Esophagus squamous epithelium (tissue), 5 donors: ENCODE data around the gene COQ2. TPM values are rescaled to one million over a fixed set of nuclear protein-coding genes. Genes with fewer than 3 reads are reported as not detected.

Source experiments
- DNase-seq: peaks from one replicate; lab custom pipeline; 2025; lab: John Stamatoyannopoulos, UW
- H3K27ac ChIP-seq, 4 donors: fragments of 200-600 bp; sonication (generic); one replicate each; pipeline ENCODE4 v1.5.1; 2016 to 2019; ENCODE audit warnings: mild to moderate bottlenecking in 1 of 4
- H3K27me3 ChIP-seq, 4 donors: fragments of 200-600 bp; sonication (generic); 1 replicate in 3 of 4; 2 replicates in 1 of 4; pipeline versions ENCODE4 v1.5.1 to v1.6.0; 2017 to 2021; ENCODE audit warnings: antibody characterized with exemption in 1 of 4
- H3K36me3 ChIP-seq, 3 donors: fragments of 200-600 bp; sonication (generic); one replicate each; pipeline ENCODE4 v1.5.1; 2016 to 2019
- H3K4me1 ChIP-seq, 3 donors: fragments of 200-600 bp; sonication (generic); one replicate each; pipeline ENCODE4 v1.5.1; 2017 to 2019
- H3K4me3 ChIP-seq, 4 donors: fragments of 200-600 bp; sonication (generic); 1 replicate in 3 of 4; 2 replicates in 1 of 4; pipeline ENCODE4 v1.5.1; 2016 to 2019; ENCODE audit warnings: mild to moderate bottlenecking in 2 of 4, moderate library complexity in 1 of 4
- H3K9me3 ChIP-seq, 3 donors: fragments of 200-600 bp; sonication (generic); one replicate each; pipeline ENCODE4 v1.5.1; 2016 to 2019
- CTCF ChIP-seq, 6 experiments: fragments of 450-650 bp in 4 of 6; fragments of 200-600 bp in 2 of 6; sonication (generic) in 2 of 6; IDR thresholded peaks; one replicate each; pipeline ENCODE4 v1.5.1; 2016 to 2019; ENCODE audit warnings: antibody characterized with exemption in 6 of 6, mild to moderate bottlenecking in 4 of 6, moderate library complexity in 4 of 6
- POLR2A ChIP-seq, 4 donors: fragments of 450-650 bp; IDR thresholded peaks; one replicate each; pipeline ENCODE4 v1.6.1; 2017; ENCODE audit warnings: antibody characterized with exemption in 4 of 4, mild to moderate bottlenecking in 4 of 4, moderate library complexity in 3 of 4
- intact Hi-C: fragments of 100-400 bp; cut with DNase I; formaldehyde crosslinking; loops from one replicate; pipeline ENCODE4 v1.15.0; 2022
- small RNA-seq, 4 donors: library from RNA; depleted of rRNA; stranded (forward); fragments of <200 nt; gene quantifications; one replicate each; pipeline ENCODE3, GENCODE V24; 2016
- total RNA-seq, 4 donors: library from RNA; depleted of rRNA; stranded (reverse); fragments of >200 nt; gene quantifications; one replicate each; pipeline ENCODE4 v1.1.0, GENCODE V29; 2016
- donor health status: DM: yes; HTN: yes; CAD: no.

COQ2 gene
- total RNA-seq, 4 donors from 2014 or later, result 10.7 to 17.3 (median 13.9) TPM

- Histone ChIP-seq H3K36me3 (no peaks in the 10 kb centered on the region), H3K9me3 (no peaks in the 10 kb centered on the region), H3K27me3 (no peaks in the 10 kb centered on the region), H3K27ac (peak overlapping the region in 3 of 4 donors; percentile 67 to 85 (median 79)), H3K4me1 (peaks cover 27 to 84% (median 31%) of the 10 kb centered on the region in 3 donors), H3K4me3 (no peak overlapping the region)
- intact Hi-C loops, result no loop called here
- TF ChIP-seq CTCF (IDR thresholded peaks at IDR 0.05), result no peak
- TF ChIP-seq POLR2A (IDR thresholded peaks at IDR 0.05), result no peak
- no peak for DNase-seq
Observed at GRCh38 chr4:83214079-83214478, 70.5 kb downstream of the COQ2 start.

Small RNA genes within 50 kb of the gene (small RNA-seq; reads per million reads assigned to genes)
- 0 reads per million in 4 donors for gene AC114781.3

Other genes starting within 250 kb of the COQ2 start
- gene COPS4, start 249.6 kb downstream of the COQ2 start, total RNA-seq, result 10 to 100 TPM; 22.5 to 56.8 (median 39.9) TPM
- 100 to 1,000 TPM in 1 of 4 donors, 10 to 100 TPM in 3; 17.6 to 130 (median 72.1) TPM for gene PLAC8, start 170.1 kb downstream of the COQ2 start, total RNA-seq
- 10 to 100 TPM in 2 of 4 donors, 1 to 10 TPM in 2; 3.6 to 12.5 (median 8.5) TPM for gene HPSE, start 50.0 kb upstream of the COQ2 start, total RNA-seq
- gene HELQ, start 171.0 kb upstream of the COQ2 start, total RNA-seq, result 10 to 100 TPM in 2 of 4 donors, 1 to 10 TPM in 2; 5.0 to 19.8 (median 12.4) TPM
- 10 to 100 TPM; 18.4 to 24.6 (median 22.5) TPM for gene MRPS18C, start 171.3 kb upstream of the COQ2 start, total RNA-seq
- 1 to 10 TPM; 3.1 to 9.0 (median 6.1) TPM for gene ABRAXAS1, start 200.3 kb upstream of the COQ2 start, total RNA-seq